ENCODE measurements around the gene CTPS1. TPM values are rescaled to one million over a fixed set of nuclear protein-coding genes. Genes with fewer than 3 reads are reported as not detected.

Gene CTPS1
- total and polyA plus RNA-seq, 2 experiments from 2014 or later, result 31.8 to 93.9 TPM

DNA sequence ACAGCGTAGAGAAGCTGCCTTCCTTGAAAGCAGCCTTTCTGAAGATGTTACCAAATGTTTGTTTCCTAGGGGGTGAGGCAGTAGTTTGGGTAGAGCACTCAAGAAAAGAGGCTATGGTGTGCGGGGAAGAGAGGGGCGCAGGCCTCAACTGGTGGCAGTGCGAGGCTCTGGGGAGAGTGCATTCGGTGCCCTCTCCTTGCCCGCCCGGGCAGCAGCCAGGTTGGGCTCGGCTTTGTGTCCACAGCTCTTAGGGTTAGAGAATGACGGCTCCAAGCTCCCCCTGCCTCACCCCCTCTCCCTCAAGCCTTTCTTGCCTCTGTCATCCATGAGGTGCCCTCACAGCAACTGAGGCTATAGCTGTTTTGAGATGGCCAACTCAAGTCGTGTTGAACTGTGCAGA, 42.9 kb downstream of the CTPS1 start:
- Mint-ChIP-seq H3K4me1 (peaks cover 24% of the 10 kb centered on the region), H3K4me3 (no peak overlapping the region), H3K27me3 (ENCODE audit: insufficient read depth, low read depth, poor library complexity) (peaks cover 41% of the 10 kb centered on the region), H3K9me3 (no peaks in the 10 kb centered on the region; the same call in 2 of the 3 replicates), H3K36me3 (ENCODE audit: low read depth) (peaks cover 19% of the 10 kb centered on the region), H3K27ac (no peak overlapping the region)
- Histone ChIP-seq H3K79me2 (replicated peaks; ENCODE audit: insufficient read depth) (no peaks in the 10 kb centered on the region), H2AFZ (no peak overlapping the region), H3K27me3 (ENCODE audit: insufficient read depth) (peaks cover 17% of the 10 kb centered on the region; the same call in 1 of the 2 replicates), H3K4me2 (no peak overlapping the region), H3K9me2 (ENCODE audit: insufficient read depth) (no peaks in the 10 kb centered on the region), H3K36me3 (ENCODE audit: insufficient read depth) (no peaks in the 10 kb centered on the region), H3F3A (replicated peaks; ENCODE audit: low read depth) (0 out of 2 replicates have a peak, but pooled peaks cover 3% of the 10 kb centered on the region), H3K4me1 (ENCODE audit: insufficient read depth) (peaks cover 7% of the 10 kb centered on the region; the same call in 1 of the 2 replicates), H4K20me1 (replicated peaks; ENCODE audit: insufficient read depth) (0 out of 2 replicates have a peak, but pooled peaks cover 4% of the 10 kb centered on the region), H3K4me3 (no peak overlapping the region), H3K27ac (ENCODE audit: low read depth) (peak overlapping the region; percentile 23; the same call in 1 of the 2 replicates)
- TF ChIP-seq STAT1 (IDR thresholded peaks at IDR 0.05; ENCODE audit: unreplicated experiment), result no peak
- no peak for TF ChIP-seq CREB1 (CRISPR knock-in tag; IDR thresholded peaks at IDR 0.05; ENCODE audit: low read depth)
- TF ChIP-seq CTCF (conservative IDR thresholded peaks at IDR 0.05; ENCODE audit: low read depth in 2 of 2), result no peak
- no peak for TF ChIP-seq EZH2phosphoT487 (IDR thresholded peaks at IDR 0.05; ENCODE audit: unreplicated experiment)
- TF ChIP-seq POLR2AphosphoS5 (IDR thresholded peaks at IDR 0.05; ENCODE audit: low read depth), result no peak
- TF ChIP-seq ZNF331 (CRISPR knock-in tag; IDR thresholded peaks at IDR 0.05; ENCODE audit: low read depth), result no peak
- TF ChIP-seq ZNF114 (CRISPR knock-in tag; IDR thresholded peaks at IDR 0.05), result no peak
- TF ChIP-seq JUNB (IDR thresholded peaks at IDR 0.05; ENCODE audit: unreplicated experiment), result no peak
- no peak for TF ChIP-seq ZNF462 (CRISPR knock-in tag; IDR thresholded peaks at IDR 0.05)
- TF ChIP-seq, protein P1, sequence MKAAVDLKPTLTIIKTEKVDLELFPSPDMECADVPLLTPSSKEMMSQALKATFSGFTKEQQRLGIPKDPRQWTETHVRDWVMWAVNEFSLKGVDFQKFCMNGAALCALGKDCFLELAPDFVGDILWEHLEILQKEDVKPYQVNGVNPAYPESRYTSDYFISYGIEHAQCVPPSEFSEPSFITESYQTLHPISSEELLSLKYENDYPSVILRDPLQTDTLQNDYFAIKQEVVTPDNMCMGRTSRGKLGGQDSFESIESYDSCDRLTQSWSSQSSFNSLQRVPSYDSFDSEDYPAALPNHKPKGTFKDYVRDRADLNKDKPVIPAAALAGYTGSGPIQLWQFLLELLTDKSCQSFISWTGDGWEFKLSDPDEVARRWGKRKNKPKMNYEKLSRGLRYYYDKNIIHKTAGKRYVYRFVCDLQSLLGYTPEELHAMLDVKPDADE (IDR thresholded peaks at IDR 0.05), result no peak
- TF ChIP-seq, protein P2, sequence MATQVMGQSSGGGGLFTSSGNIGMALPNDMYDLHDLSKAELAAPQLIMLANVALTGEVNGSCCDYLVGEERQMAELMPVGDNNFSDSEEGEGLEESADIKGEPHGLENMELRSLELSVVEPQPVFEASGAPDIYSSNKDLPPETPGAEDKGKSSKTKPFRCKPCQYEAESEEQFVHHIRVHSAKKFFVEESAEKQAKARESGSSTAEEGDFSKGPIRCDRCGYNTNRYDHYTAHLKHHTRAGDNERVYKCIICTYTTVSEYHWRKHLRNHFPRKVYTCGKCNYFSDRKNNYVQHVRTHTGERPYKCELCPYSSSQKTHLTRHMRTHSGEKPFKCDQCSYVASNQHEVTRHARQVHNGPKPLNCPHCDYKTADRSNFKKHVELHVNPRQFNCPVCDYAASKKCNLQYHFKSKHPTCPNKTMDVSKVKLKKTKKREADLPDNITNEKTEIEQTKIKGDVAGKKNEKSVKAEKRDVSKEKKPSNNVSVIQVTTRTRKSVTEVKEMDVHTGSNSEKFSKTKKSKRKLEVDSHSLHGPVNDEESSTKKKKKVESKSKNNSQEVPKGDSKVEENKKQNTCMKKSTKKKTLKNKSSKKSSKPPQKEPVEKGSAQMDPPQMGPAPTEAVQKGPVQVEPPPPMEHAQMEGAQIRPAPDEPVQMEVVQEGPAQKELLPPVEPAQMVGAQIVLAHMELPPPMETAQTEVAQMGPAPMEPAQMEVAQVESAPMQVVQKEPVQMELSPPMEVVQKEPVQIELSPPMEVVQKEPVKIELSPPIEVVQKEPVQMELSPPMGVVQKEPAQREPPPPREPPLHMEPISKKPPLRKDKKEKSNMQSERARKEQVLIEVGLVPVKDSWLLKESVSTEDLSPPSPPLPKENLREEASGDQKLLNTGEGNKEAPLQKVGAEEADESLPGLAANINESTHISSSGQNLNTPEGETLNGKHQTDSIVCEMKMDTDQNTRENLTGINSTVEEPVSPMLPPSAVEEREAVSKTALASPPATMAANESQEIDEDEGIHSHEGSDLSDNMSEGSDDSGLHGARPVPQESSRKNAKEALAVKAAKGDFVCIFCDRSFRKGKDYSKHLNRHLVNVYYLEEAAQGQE (IDR thresholded peaks at IDR 0.05; ENCODE audit: unreplicated experiment), result no peak
- DNase-seq (ENCODE audit: low spot score), result no peak
- ATAC-seq, result no peak
